IMR-90 (cell line): ENCODE results near the gene FAM162A. TPM values are rescaled to one million over a fixed set of nuclear protein-coding genes. Genes with fewer than 3 reads are reported as not detected.

Experiments
- ATAC-seq: fragments of 200-7000 bp; cut with Tn5 transposase; 2 replicates; pipeline ENCODE4 v1.9.1; 2020; ENCODE audit warnings: low read depth, mild to moderate bottlenecking, moderate library complexity
- BruUV-seq: library from RNA; stranded (reverse); fragments of 400-500 nt; replicated peaks from 2 replicates; lab custom pipeline; 2021; lab: Mats Ljungman, UMichigan
- CTCF ChIA-PET: fragments of 300-600 bp; formaldehyde crosslinking; extraction: SDS; loops from one replicate; lab custom pipeline; 2021; ENCODE audit warnings: antibody characterized with exemption; lab: Yijun Ruan, JAX
- POLR2A ChIA-PET: fragments of 300-600 bp; sonication (Branson Sonifier 250); formaldehyde crosslinking; loops from one replicate; lab custom pipeline; 2022; ENCODE audit warnings: antibody characterized with exemption; ENCODE audit not compliant: unreplicated experiment; lab: Charles Lee
- DNase-seq: peaks from one replicate; pipeline ENCODE4 v3.0.0; 2013
- H2AFZ ChIP-seq: replicated peaks from 2 replicates; pipeline ENCODE3; 2013; ENCODE audit warnings: low read length, mild to moderate bottlenecking; ENCODE audit not compliant: poor library complexity
- H2AK5ac ChIP-seq: 2 replicates; pipeline ENCODE4 v1.6.1; 2013; ENCODE audit warnings: low read depth, low read length, inconsistent platforms
- H2AK9ac ChIP-seq: replicated peaks from 2 replicates; pipeline ENCODE3; 2013; ENCODE audit warnings: mild to moderate bottlenecking, low read depth, low read length, moderate library complexity; ENCODE audit not compliant: poor library complexity
- H2BK120ac ChIP-seq: 2 replicates; pipeline ENCODE4 v1.6.1; 2013; ENCODE audit warnings: low read depth, low read length, inconsistent platforms
- H2BK15ac ChIP-seq: 3 replicates; pipeline ENCODE4 v1.6.1; 2013; ENCODE audit warnings: low read depth, low read length, inconsistent platforms
- H2BK20ac ChIP-seq: 2 replicates; pipeline ENCODE4 v1.6.1; 2013; ENCODE audit warnings: low read depth, mild to moderate bottlenecking, inconsistent platforms, low read length, moderate library complexity
- H2BK5ac ChIP-seq: 2 replicates; pipeline ENCODE4 v1.6.1; 2013; ENCODE audit warnings: mild to moderate bottlenecking, low read depth, low read length, inconsistent platforms; ENCODE audit not compliant: poor library complexity, severe bottlenecking
- H3K14ac ChIP-seq: replicated peaks from 2 replicates; pipeline ENCODE4 v1.6.1; 2013; ENCODE audit warnings: low read depth, low read length, inconsistent platforms
- H3K18ac ChIP-seq: 2 replicates; pipeline ENCODE4 v1.6.1; 2013; ENCODE audit warnings: low read depth, low read length, control low read depth
- H3K23ac ChIP-seq: 2 replicates; pipeline ENCODE4 v1.6.1; 2013; ENCODE audit warnings: low read depth, low read length, inconsistent platforms
- H3K27ac ChIP-seq: 2 replicates; pipeline ENCODE4 v1.5.1; 2013; ENCODE audit warnings: mild to moderate bottlenecking, control low read depth, low read length; ENCODE audit not compliant: insufficient read depth
- H3K27me3 ChIP-seq: 2 replicates; pipeline ENCODE4 v1.6.1; 2013; ENCODE audit warnings: low read length; ENCODE audit not compliant: control insufficient read depth, insufficient read depth
- H3K36me3 ChIP-seq: 2 replicates; pipeline ENCODE4 v1.6.1; 2013; ENCODE audit warnings: low read length, mixed read lengths; ENCODE audit not compliant: control insufficient read depth, insufficient read depth
- H3K4ac ChIP-seq: 2 replicates; pipeline ENCODE4 v1.6.1; 2013; ENCODE audit warnings: low read depth, low read length, inconsistent platforms
- H3K4me1 ChIP-seq: 2 replicates; pipeline ENCODE4 v1.6.1; 2013; ENCODE audit warnings: low read length, mixed read lengths; ENCODE audit not compliant: control insufficient read depth, insufficient read depth
- H3K4me2 ChIP-seq: 2 replicates; pipeline ENCODE4 v1.6.1; 2013; ENCODE audit warnings: low read depth, mild to moderate bottlenecking, control low read depth, low read length, moderate library complexity
- H3K4me3 ChIP-seq: 2 replicates; pipeline ENCODE4 v1.5.1; 2013; ENCODE audit warnings: low read depth, mild to moderate bottlenecking, control low read depth, low read length, moderate library complexity; ENCODE audit not compliant: insufficient read depth
- H3K56ac ChIP-seq: 2 replicates; pipeline ENCODE4 v1.6.1; 2013; ENCODE audit warnings: low read length, inconsistent platforms; ENCODE audit not compliant: insufficient read depth; ENCODE audit errors: extremely low read depth
- H3K79me1 ChIP-seq, 2 experiments: 2 replicates each; pipeline ENCODE4 v1.6.1; 2013; ENCODE audit warnings: low read length in 2 of 2, inconsistent platforms in 1 of 2, low read depth in 1 of 2
- H3K9ac ChIP-seq: 2 replicates; pipeline ENCODE4 v1.6.1; 2013; ENCODE audit warnings: low read depth, low read length, control low read depth
- H3K9me1 ChIP-seq: 2 replicates; pipeline ENCODE4 v1.6.1; 2013; ENCODE audit warnings: low read length, inconsistent platforms; ENCODE audit not compliant: insufficient read depth
- H3K9me3 ChIP-seq: 2 replicates; pipeline ENCODE4 v1.6.1; 2013; ENCODE audit warnings: low read length; ENCODE audit not compliant: control insufficient read depth, insufficient read depth
- H4K20me1 ChIP-seq: 2 replicates; pipeline ENCODE4 v1.6.1; 2013; ENCODE audit warnings: low read length, inconsistent platforms; ENCODE audit not compliant: insufficient read depth
- H4K5ac ChIP-seq: 2 replicates; pipeline ENCODE4 v1.6.1; 2013; ENCODE audit warnings: mild to moderate bottlenecking, low read depth, low read length, control low read depth
- H4K8ac ChIP-seq, 2 experiments: 2 replicates each; pipeline ENCODE4 v1.6.1; 2013; ENCODE audit warnings: low read depth in 2 of 2, low read length in 2 of 2, control low read depth in 1 of 2, inconsistent platforms in 1 of 2
- H4K91ac ChIP-seq: 2 replicates; pipeline ENCODE4 v1.6.1; 2013; ENCODE audit warnings: low read depth, low read length, inconsistent platforms; ENCODE audit not compliant: insufficient read depth
- CHD1 ChIP-seq: IDR thresholded peaks from 2 replicates; pipeline ENCODE4 v1.6.1; 2012; ENCODE audit warnings: low read depth, low read length, improper control_type of control experiment
- CTCF ChIP-seq: conservative IDR thresholded peaks from 2 replicates; pipeline ENCODE4 v1.5.1; 2012; ENCODE audit warnings: mild to moderate bottlenecking, low read depth, low read length, improper control_type of control experiment
- ELK1 ChIP-seq: fragments of 150-350 bp; IDR thresholded peaks from 2 replicates; pipeline ENCODE4 v1.6.1; 2016; ENCODE audit warnings: low read depth, mild to moderate bottlenecking, low read length, moderate library complexity, borderline replicate concordance
- FOS ChIP-seq: fragments of 150-350 bp; IDR thresholded peaks from 2 replicates; pipeline ENCODE4 v1.6.1; 2016; ENCODE audit warnings: low read depth, low read length
- MXI1 ChIP-seq: IDR thresholded peaks from 2 replicates; pipeline ENCODE4 v1.6.1; 2012; ENCODE audit warnings: low read depth, mild to moderate bottlenecking, low read length, moderate library complexity, borderline replicate concordance
- NFE2L2 ChIP-seq: fragments of 150-350 bp; IDR thresholded peaks from 2 replicates; pipeline ENCODE4 v1.6.1; 2016; ENCODE audit warnings: low read depth, mild to moderate bottlenecking, low read length
- POLR2A ChIP-seq: IDR thresholded peaks from 2 replicates; pipeline ENCODE4 v1.6.1; 2012; ENCODE audit warnings: mild to moderate bottlenecking, low read depth, low read length
- RAD21 ChIP-seq: IDR thresholded peaks from 2 replicates; pipeline ENCODE4 v1.6.1; 2012; ENCODE audit warnings: low read length, improper control_type of control experiment
- RFX5 ChIP-seq: IDR thresholded peaks from 2 replicates; pipeline ENCODE4 v1.8.0; 2012; ENCODE audit warnings: low read depth, mild to moderate bottlenecking, low read length, moderate library complexity
- SMC3 ChIP-seq: fragments of 150-350 bp; IDR thresholded peaks from 2 replicates; pipeline ENCODE4 v1.6.1; 2016; ENCODE audit warnings: low read depth, mild to moderate bottlenecking, antibody characterized with exemption, low read length, moderate library complexity
- USF2 ChIP-seq: fragments of 150-350 bp; IDR thresholded peaks from 2 replicates; pipeline ENCODE4 v1.6.1; 2017; ENCODE audit warnings: mild to moderate bottlenecking, antibody characterized with exemption, low read length, low read depth
- WGBS, 2 experiments: methylation state at CpG; one replicate each; pipeline versions ENCODE4 v1.1.5 to v1.1.7; 2013; ENCODE audit warnings: missing lambda C conversion rate in 2 of 2; ENCODE audit not compliant: insufficient read length in 1 of 2; ENCODE audit errors: extremely low coverage in 2 of 2; 5-methylcytosine and 5-hydroxymethylcytosine counted together
- dilution Hi-C: fragments of 300-500 bp; cut with HindIII; formaldehyde crosslinking; loops from one replicate; pipeline ENCODE4 v1.14.3; 2018; ENCODE audit warnings: low sequenced_read_pairs; ENCODE audit not compliant: unreplicated experiment
- in situ Hi-C: fragments of 300-500 bp; cut with MboI; formaldehyde crosslinking; loops from 3 replicates; pipeline ENCODE4 v1.14.3; 2019; ENCODE audit warnings: low sequenced_read_pairs, inconsistent platforms, mixed read lengths
- intact Hi-C: fragments of 100-400 bp; cut with micrococcal nuclease; formaldehyde crosslinking; loops from 2 replicates; pipeline ENCODE4 v1.10.0; 2022
- polyA plus RNA-seq, 3 experiments: library from polyadenylated mRNA; depleted of rRNA; stranded (reverse); fragments of >200 nt; gene quantifications; 2 replicates each; pipeline ENCODE4 v1.2.3, GENCODE V29; 2012; ENCODE audit warnings: low replicate concordance in 1 of 3
- total RNA-seq: library from RNA; depleted of rRNA; stranded (reverse); fragments of >200 nt; gene quantifications from 2 replicates; pipeline ENCODE4 v1.2.3, GENCODE V29; 2012

The FAM162A gene
- total and polyA plus RNA-seq, 2 of the 4 experiments (the other 2 are of a cell fraction): 33.9 to 66.8 TPM

- H3K27ac ChIP-seq: no peak overlapping the region
- dilution Hi-C loops: no loop called here
- no TSS peak for BruUV-seq
Observed at GRCh38 chr3:122458992-122459391, 75.0 kb downstream of the FAM162A start.

More at GRCh38 chr3:122458992-122459391, 75.0 kb downstream of the FAM162A start:
- intact Hi-C loops (loop anchor here (1.0 to 2.0 kb wide), 2 partner anchors 102 to 220 kb away; no protein-coding TSS in a partner anchor), in situ Hi-C loops (loop anchor here (5.0 kb wide), 1 partner anchor 218 kb away; no protein-coding TSS in a partner anchor)
- Histone ChIP-seq H3K9me3 (no peaks in the 10 kb centered on the region), H2BK15ac (no peak overlapping the region), H3K4ac (no peak overlapping the region), H2AFZ (no peak overlapping the region), H3K18ac (no peak overlapping the region), H3K79me1 (peaks cover 7 to 11% of the 10 kb centered on the region in 2 experiments), H4K5ac (no peak overlapping the region), H3K27me3 (no peaks in the 10 kb centered on the region), H4K8ac (no peak overlapping the region), H2BK5ac (no peak overlapping the region), H2BK20ac (no peak overlapping the region), H3K56ac (no peak overlapping the region), H2AK5ac (no peak overlapping the region), H3K4me1 (no peaks in the 10 kb centered on the region), H4K20me1 (no peaks in the 10 kb centered on the region; the same call in 1 of the 2 replicates), H3K9ac (no peak overlapping the region), H3K9me1 (no peaks in the 10 kb centered on the region), H3K14ac (no peak overlapping the region), H2BK120ac (no peak overlapping the region), H2AK9ac (no peak overlapping the region), H3K4me2 (no peak overlapping the region), H3K36me3 (peaks cover 14% of the 10 kb centered on the region), H3K4me3 (no peak overlapping the region), H3K23ac (no peak overlapping the region), H4K91ac (no peak overlapping the region)
- DNase-seq (peak; percentile 62), ATAC-seq (peak; percentile 80)
- ChIA-PET CTCF (interaction anchor here (2.3 kb wide), 1 partner anchor 220 kb away, joined by 6 read pairs; no protein-coding TSS in a partner anchor), POLR2A (no interaction called here)
- no CpG with 5 or more reads among the region's 4 CpGs for WGBS, 2 experiments
- TF ChIP-seq ELK1: no peak
- peak; percentile 66 for TF ChIP-seq RAD21
- no peak for TF ChIP-seq NFE2L2
- TF ChIP-seq FOS: no peak
- no peak for TF ChIP-seq POLR2A
- peak; percentile 55 for TF ChIP-seq CTCF
- TF ChIP-seq RFX5: no peak
- TF ChIP-seq SMC3: peak; percentile 62
- TF ChIP-seq MXI1: no peak
- TF ChIP-seq USF2: no peak
- TF ChIP-seq CHD1: no peak
